Glomerular visceral epithelial cell (primary cell): Measurements from ENCODE around the gene RGS6.
"Not testable (repeated sequence)": the region's sequence is repeated elsewhere in the genome, so short reads cannot be mapped to it uniquely, and the experiment has no call there.

ENCODE experiments used
- DNase-seq: peaks from one replicate; pipeline ENCODE4 v3.0.0-alpha.2; 2016; ENCODE audit errors: extremely low spot score

RGS6 gene

GRCh38 chr14:71932229-71932981 lies at the start of gene RGS6:
TSS of gene RGS6 (plus strand) at chr14:71932429.
- peak; percentile 12 for DNase-seq

GRCh38 chr14:71883094-71883493 lies 49.1 kb upstream of the RGS6 start:
- DNase-seq = no peak

GRCh38 chr14:71885301-71885700 lies 46.9 kb upstream of the RGS6 start:
- DNase-seq = no peak

- not testable (repeated sequence) for DNase-seq
Measured at GRCh38 chr14:71887802-71888201, 44.4 kb upstream of the RGS6 start.

- DNase-seq = no peak
Measured at GRCh38 chr14:71890541-71890940, 41.7 kb upstream of the RGS6 start.

GRCh38 chr14:71891185-71891584 lies 41.0 kb upstream of the RGS6 start:
- DNase-seq = no peak

GRCh38 chr14:71891970-71892369 lies 40.3 kb upstream of the RGS6 start:
- DNase-seq = no peak

GRCh38 chr14:71905031-71905430 lies 27.2 kb upstream of the RGS6 start:
- DNase-seq = no peak

- DNase-seq = no peak
Measured at GRCh38 chr14:71905860-71906259, 26.4 kb upstream of the RGS6 start.

GRCh38 chr14:71907793-71908515 lies 24.3 kb upstream of the RGS6 start:
- DNase-seq = peak; percentile 8

GRCh38 chr14:71911669-71912068 lies 20.6 kb upstream of the RGS6 start:
- no peak for DNase-seq

GRCh38 chr14:71913342-71913741 lies 18.9 kb upstream of the RGS6 start:
- DNase-seq = no peak

GRCh38 chr14:71918955-71919354 lies 13.3 kb upstream of the RGS6 start:
- no peak for DNase-seq

- no peak for DNase-seq
Measured at GRCh38 chr14:71923513-71923912, 8.7 kb upstream of the RGS6 start.

- DNase-seq = no peak
Measured at GRCh38 chr14:71931492-71932228, 569 bp upstream of the RGS6 start.

GRCh38 chr14:71933001-71933587 lies 865 bp downstream of the RGS6 start:
- DNase-seq = no peak

- DNase-seq = not testable (repeated sequence)
Measured at GRCh38 chr14:71938273-71938672, 6.0 kb downstream of the RGS6 start.

- not testable (repeated sequence) for DNase-seq
Measured at GRCh38 chr14:71939344-71939743, 7.1 kb downstream of the RGS6 start.

- not testable (repeated sequence) for DNase-seq
Measured at GRCh38 chr14:71940500-71940899, 8.3 kb downstream of the RGS6 start.

- DNase-seq = not testable (repeated sequence)
Measured at GRCh38 chr14:71941616-71942015, 9.4 kb downstream of the RGS6 start.

GRCh38 chr14:71942904-71943694 lies 10.9 kb downstream of the RGS6 start:
- DNase-seq = no peak
